ENCODE results near the gene PPIL4.
"Not testable (repeated sequence)": the region's sequence is repeated elsewhere in the genome, so short reads cannot be mapped to it uniquely, and the experiment has no call there.

The PPIL4 gene

GRCh38 chr6:149461670-149462069 lies 84.2 kb downstream of the PPIL4 start:
- no peak for DNase-seq

- DNase-seq = not testable (repeated sequence)
These were observed 85.6 kb downstream of the PPIL4 start for GRCh38 chr6:149460249-149460648.

GRCh38 chr6:149459761-149460160 lies 86.1 kb downstream of the PPIL4 start:
- no peak for DNase-seq

GRCh38 chr6:149458806-149459205 lies 87.0 kb downstream of the PPIL4 start:
- DNase-seq = no peak

GRCh38 chr6:149458196-149458595 lies 87.6 kb downstream of the PPIL4 start:
- DNase-seq = no peak

- DNase-seq = no peak
These were observed 88.4 kb downstream of the PPIL4 start for GRCh38 chr6:149457316-149457884.

GRCh38 chr6:149456311-149457021 lies 89.4 kb downstream of the PPIL4 start:
- DNase-seq = no peak

GRCh38 chr6:149455031-149455732 lies 90.7 kb downstream of the PPIL4 start:
- DNase-seq = no peak

All from right kidney (tissue), 1 donor.